Keratinocyte (primary cell): ENCODE measurements around the gene AJM1. TPM values are rescaled to one million over a fixed set of nuclear protein-coding genes. Genes with fewer than 3 reads are reported as not detected.
A peak's percentile ranks its signal among the peaks of the same experiment; 100 is the strongest.
"Not testable (repeated sequence)": the region's sequence is repeated elsewhere in the genome, so short reads cannot be mapped to it uniquely, and the experiment has no call there.

Source experiments
- DNase-seq: peaks from one replicate; pipeline ENCODE4 v3.0.0-alpha.2; 2011; ENCODE audit warnings: low read depth, missing footprints, low spot score
- FAIRE-seq: peaks from 2 replicates; lab custom pipeline; 2011; peaks lifted over from hg19 to GRCh38; lab: Jason Lieb, UNC
- H2AFZ ChIP-seq: 2 replicates; pipeline ENCODE4 v1.6.0; 2012; ENCODE audit warnings: low read length, control low read depth, inconsistent platforms; ENCODE audit not compliant: control insufficient read depth
- H3K27ac ChIP-seq: 2 replicates; pipeline ENCODE4 v1.5.1; 2011; ENCODE audit warnings: low read length; ENCODE audit not compliant: control insufficient read depth, insufficient read depth
- H3K27me3 ChIP-seq: 3 replicates; pipeline ENCODE4 v1.6.0; 2011; ENCODE audit warnings: low read length; ENCODE audit not compliant: control insufficient read depth, insufficient read depth; ENCODE audit errors: extremely low read depth
- H3K36me3 ChIP-seq, 2 experiments: 2 replicates in 1 of 2; 3 replicates in 1 of 2; pipeline ENCODE4 v1.5.1; 2011; ENCODE audit warnings: low read length in 2 of 2, mild to moderate bottlenecking in 1 of 2; ENCODE audit not compliant: control insufficient read depth in 2 of 2, insufficient read depth in 2 of 2; ENCODE audit errors: extremely low read depth in 1 of 2
- H3K4me1 ChIP-seq: 3 replicates; pipeline ENCODE4 v1.5.1; 2011; ENCODE audit warnings: low read length; ENCODE audit not compliant: control insufficient read depth, insufficient read depth; ENCODE audit errors: extremely low read depth
- H3K4me2 ChIP-seq: 3 replicates; pipeline ENCODE4 v1.6.0; 2011; ENCODE audit warnings: low read depth, low read length; ENCODE audit not compliant: control insufficient read depth, insufficient read depth; ENCODE audit errors: extremely low read depth
- H3K4me3 ChIP-seq, 3 experiments: fragments of 200-600 bp in 1 of 3; sonication (generic) in 1 of 3; 2 replicates in 2 of 3; 3 replicates in 1 of 3; pipeline ENCODE4 v1.5.1; 2011 to 2016; ENCODE audit warnings: low read length in 3 of 3, mild to moderate bottlenecking in 3 of 3, control low read depth in 2 of 3, inconsistent platforms in 1 of 3, low read depth in 1 of 3, mixed read lengths in 1 of 3, mixed run types in 1 of 3, moderate library complexity in 1 of 3; ENCODE audit not compliant: control insufficient read depth in 2 of 3, insufficient read depth in 2 of 3; ENCODE audit errors: extremely low read depth in 1 of 3
- H3K79me2 ChIP-seq: 2 replicates; pipeline ENCODE4 v1.6.0; 2012; ENCODE audit warnings: low read length; ENCODE audit not compliant: control insufficient read depth, insufficient read depth
- H3K9ac ChIP-seq: 3 replicates; pipeline ENCODE4 v1.6.0; 2011; ENCODE audit warnings: low read length; ENCODE audit not compliant: control insufficient read depth, insufficient read depth; ENCODE audit errors: extremely low read depth
- H3K9me1 ChIP-seq: 3 replicates; pipeline ENCODE4 v1.6.0; 2011; ENCODE audit warnings: low read length; ENCODE audit not compliant: control insufficient read depth, insufficient read depth; ENCODE audit errors: extremely low read depth
- H3K9me3 ChIP-seq: 2 replicates; pipeline ENCODE4 v1.5.1; 2012; ENCODE audit warnings: low read depth, low read length; ENCODE audit not compliant: control insufficient read depth
- H4K20me1 ChIP-seq: 3 replicates; pipeline ENCODE4 v1.6.0; 2011; ENCODE audit warnings: low read length; ENCODE audit not compliant: control insufficient read depth, insufficient read depth; ENCODE audit errors: extremely low read depth
- EZH2 ChIP-seq: IDR thresholded peaks from one replicate; pipeline ENCODE4 v1.6.1; 2012; ENCODE audit warnings: inconsistent platforms, mild to moderate bottlenecking, low read length, moderate library complexity
- dilution Hi-C: fragments of 300-500 bp; cut with MboI; formaldehyde crosslinking; loops from one replicate; pipeline ENCODE4 v1.7.0; 2020; ENCODE audit warnings: low sequenced_read_pairs; ENCODE audit not compliant: extremely low pct_ligation_motif_present
- polyA minus RNA-seq, 3 experiments: library from RNA; depleted of rRNA, polyadenylated mRNA; stranded (reverse); fragments of >200 nt; gene quantifications; 1 replicate in 1 of 3; 2 replicates in 1 of 3; 3 replicates in 1 of 3; pipeline ENCODE4 v1.2.3, GENCODE V29; 2011
- polyA plus RNA-seq, 5 experiments: library from polyadenylated mRNA; depleted of rRNA in 3 of 5; stranded (reverse) in 3 of 5; stranded (forward) in 1 of 5; unstranded in 1 of 5; fragments of >200 nt; gene quantifications; 1 replicate in 1 of 5; 2 replicates in 3 of 5; 3 replicates in 1 of 5; pipeline versions ENCODE4 v1.2.1 to v1.2.3, GENCODE V29; 2011 to 2012; ENCODE audit warnings: missing spikeins in 2 of 5, low read depth in 1 of 5, low replicate concordance in 1 of 5
- TF ChIP-seq, protein P1 (sequence below), 3 experiments: IDR thresholded peaks in 1 of 3; conservative IDR thresholded peaks in 1 of 3; optimal IDR thresholded peaks in 1 of 3; 2 replicates in 2 of 3; 3 replicates in 1 of 3; pipeline versions ENCODE3 to v1.5.1; 2011; ENCODE audit warnings: low read length in 3 of 3, mild to moderate bottlenecking in 3 of 3, moderate library complexity in 2 of 3, control low read depth in 1 of 3, inconsistent platforms in 1 of 3; ENCODE audit not compliant: insufficient read depth in 2 of 3; ENCODE audit errors: extremely low read depth in 1 of 3

AJM1 gene
- 0.10 to 0.21 TPM (median 0.12 TPM) in 3 replicates for polyA plus RNA-seq
- polyA plus RNA-seq (2011; ENCODE audit: low read depth) = 0.29 TPM
- 0.01 and 0.08 TPM in 2 replicates for polyA plus RNA-seq (2011; cell fraction: cytosol; rRNA removed)
- 0.92 and 0.93 TPM in 2 replicates for polyA plus RNA-seq (2011; cell fraction: nucleus; rRNA removed)
- polyA plus RNA-seq (2012; ENCODE audit: low replicate concordance) = 0.41 and 0.79 TPM in 2 replicates
- polyA minus RNA-seq = not detected in 3 replicates
- polyA minus RNA-seq (2011; cell fraction: cytosol; rRNA and poly(A)+ RNA removed) = not detected
- 0.16 and 0.42 TPM in 2 replicates for polyA minus RNA-seq (2011; cell fraction: nucleus; rRNA and poly(A)+ RNA removed)

- dilution Hi-C loops, H3K79me2 ChIP-seq, H3K9me3 ChIP-seq, H3K4me1 ChIP-seq, H3K36me3 ChIP-seq, H3K9ac ChIP-seq, DNase-seq, H3K4me3 ChIP-seq, H4K20me1 ChIP-seq, H3K27ac ChIP-seq, FAIRE-seq, H2AFZ ChIP-seq, H3K9me1 ChIP-seq: not testable (repeated sequence)
- TF ChIP-seq, protein P1, sequence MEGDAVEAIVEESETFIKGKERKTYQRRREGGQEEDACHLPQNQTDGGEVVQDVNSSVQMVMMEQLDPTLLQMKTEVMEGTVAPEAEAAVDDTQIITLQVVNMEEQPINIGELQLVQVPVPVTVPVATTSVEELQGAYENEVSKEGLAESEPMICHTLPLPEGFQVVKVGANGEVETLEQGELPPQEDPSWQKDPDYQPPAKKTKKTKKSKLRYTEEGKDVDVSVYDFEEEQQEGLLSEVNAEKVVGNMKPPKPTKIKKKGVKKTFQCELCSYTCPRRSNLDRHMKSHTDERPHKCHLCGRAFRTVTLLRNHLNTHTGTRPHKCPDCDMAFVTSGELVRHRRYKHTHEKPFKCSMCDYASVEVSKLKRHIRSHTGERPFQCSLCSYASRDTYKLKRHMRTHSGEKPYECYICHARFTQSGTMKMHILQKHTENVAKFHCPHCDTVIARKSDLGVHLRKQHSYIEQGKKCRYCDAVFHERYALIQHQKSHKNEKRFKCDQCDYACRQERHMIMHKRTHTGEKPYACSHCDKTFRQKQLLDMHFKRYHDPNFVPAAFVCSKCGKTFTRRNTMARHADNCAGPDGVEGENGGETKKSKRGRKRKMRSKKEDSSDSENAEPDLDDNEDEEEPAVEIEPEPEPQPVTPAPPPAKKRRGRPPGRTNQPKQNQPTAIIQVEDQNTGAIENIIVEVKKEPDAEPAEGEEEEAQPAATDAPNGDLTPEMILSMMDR (optimal IDR thresholded peaks at IDR 0.05 in 1 of 3, IDR thresholded peaks at IDR 0.05 in 1 of 3, conservative IDR thresholded peaks at IDR 0.05 in 1 of 3; ENCODE audit: extremely low read depth in 1 of 3, insufficient read depth in 2 of 3, low read length in 3 of 3) = peak; percentile 71 to 92 (median 73)
- Histone ChIP-seq H3K27me3 (peaks cover 35% of the 10 kb centered on the region), H3K4me2 (peak within 1 kb of the TSS; percentile 70)
These were observed at the start of gene AJM1 for GRCh38 chr9:136842380-136842948. TSS of gene AJM1 (plus strand) at chr9:136842478. CDS start at chr9:136844415, 1,937 bp downstream.

GRCh38 chr9:136793086-136793946 is 49.0 kb upstream of the AJM1 start:
- Histone ChIP-seq H3K27ac (no peak overlapping the region), H3K27me3 (peaks cover 14% of the 10 kb centered on the region), H4K20me1 (peaks cover 17% of the 10 kb centered on the region), H3K36me3 (peaks cover 8 to 17% of the 10 kb centered on the region in 2 experiments), H3K4me3 (no peak overlapping the region), H2AFZ (no peak overlapping the region), H3K4me1 (peaks cover 14% of the 10 kb centered on the region), H3K4me2 (no peak overlapping the region), H3K9ac (no peak overlapping the region), H3K9me3 (no peaks in the 10 kb centered on the region), H3K79me2 (peaks cover 9% of the 10 kb centered on the region), H3K9me1 (no peaks in the 10 kb centered on the region)
- dilution Hi-C loops = no loop called here
- no peak for FAIRE-seq
- no peak for DNase-seq
- TF ChIP-seq, protein P1 (optimal IDR thresholded peaks at IDR 0.05 in 1 of 3, IDR thresholded peaks at IDR 0.05 in 1 of 3, conservative IDR thresholded peaks at IDR 0.05 in 1 of 3; ENCODE audit: extremely low read depth in 1 of 3, insufficient read depth in 2 of 3, low read length in 3 of 3) = no peak
- TF ChIP-seq EZH2 = no peak
